ENCODE data around the gene PPP1R3G.
"Not testable (repeated sequence)": the region's sequence is repeated elsewhere in the genome, so short reads cannot be mapped to it uniquely, and the experiment has no call there.

Gene PPP1R3G

GRCh38 chr6:5096482-5096881 lies 11.3 kb downstream of the PPP1R3G start:
- no peak for DNase-seq

- DNase-seq, result no peak
Observed at GRCh38 chr6:5098501-5099270, 13.5 kb downstream of the PPP1R3G start.

GRCh38 chr6:5099537-5099936 lies 14.4 kb downstream of the PPP1R3G start:
- no peak for DNase-seq

- DNase-seq, result no peak
Observed at GRCh38 chr6:5100806-5101205, 15.7 kb downstream of the PPP1R3G start.

GRCh38 chr6:5102267-5102970 lies 17.3 kb downstream of the PPP1R3G start:
- DNase-seq, result no peak

GRCh38 chr6:5103250-5103649 lies 18.1 kb downstream of the PPP1R3G start:
- DNase-seq, result no peak

- DNase-seq, result no peak
Observed at GRCh38 chr6:5104667-5105066, 19.5 kb downstream of the PPP1R3G start.

GRCh38 chr6:5105146-5105545 lies 20.0 kb downstream of the PPP1R3G start:
- no peak for DNase-seq

GRCh38 chr6:5107341-5107740 lies 22.2 kb downstream of the PPP1R3G start:
- DNase-seq, result no peak

GRCh38 chr6:5108068-5108467 lies 22.9 kb downstream of the PPP1R3G start:
- no peak for DNase-seq

GRCh38 chr6:5108536-5109150 lies 23.5 kb downstream of the PPP1R3G start:
- no peak for DNase-seq

- no peak for DNase-seq
Observed at GRCh38 chr6:5109436-5109835, 24.3 kb downstream of the PPP1R3G start.

- DNase-seq, result no peak
Observed at GRCh38 chr6:5110246-5110645, 25.1 kb downstream of the PPP1R3G start.

- DNase-seq, result no peak
Observed at GRCh38 chr6:5111626-5112025, 26.5 kb downstream of the PPP1R3G start.

GRCh38 chr6:5112066-5112799 lies 27.1 kb downstream of the PPP1R3G start:
- no peak for DNase-seq

GRCh38 chr6:5113096-5113495 lies 28.0 kb downstream of the PPP1R3G start:
- no peak for DNase-seq

GRCh38 chr6:5115168-5115567 lies 30.0 kb downstream of the PPP1R3G start:
- no peak for DNase-seq

- DNase-seq, result no peak
Observed at GRCh38 chr6:5116243-5116991, 31.3 kb downstream of the PPP1R3G start.

GRCh38 chr6:5119090-5119951 lies 34.2 kb downstream of the PPP1R3G start:
- no peak for DNase-seq

GRCh38 chr6:5120011-5120410 lies 34.9 kb downstream of the PPP1R3G start:
- DNase-seq, result no peak

- not testable (repeated sequence) for DNase-seq
Observed at GRCh38 chr6:5120543-5120942, 35.4 kb downstream of the PPP1R3G start.

- DNase-seq, result no peak
Observed at GRCh38 chr6:5121479-5121878, 36.3 kb downstream of the PPP1R3G start.
